ENCODE measurements around the gene RAP2B. TPM values are rescaled to one million over a fixed set of nuclear protein-coding genes. Genes with fewer than 3 reads are reported as not detected.

The RAP2B gene
- total RNA-seq, 1 donor from 2014 or later: 16.5 TPM

DNA sequence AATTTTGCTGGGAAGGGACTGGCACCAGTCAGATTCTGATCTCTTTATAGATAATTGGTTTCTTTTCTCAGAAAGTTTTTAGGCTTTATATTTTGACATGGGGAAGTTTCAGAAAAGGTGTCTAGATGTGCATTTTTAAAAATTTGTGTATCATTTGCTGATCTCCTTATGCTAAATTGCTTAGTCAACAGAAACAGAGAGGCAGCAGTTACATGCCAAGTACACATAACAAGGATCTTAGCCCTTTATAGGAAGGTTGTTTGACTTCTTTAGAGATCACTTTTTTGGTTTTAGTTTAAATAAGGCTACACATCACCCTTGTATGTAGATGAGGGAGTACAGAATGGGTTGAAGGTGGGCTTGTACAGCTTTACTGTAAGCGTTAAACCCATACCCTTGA, 53.5 kb downstream of the RAP2B start:
- Mint-ChIP-seq H3K9me3 (no peaks in the 10 kb centered on the region), H3K4me3 (no peak overlapping the region), H3K4me1 (ENCODE audit: unreplicated experiment) (no peaks in the 10 kb centered on the region), H3K27ac (no peak overlapping the region), H3K27me3 (no peaks in the 10 kb centered on the region), H3K36me3 (no peaks in the 10 kb centered on the region)
- no peak for DNase-seq (ENCODE audit: extremely low spot score, unreplicated experiment)
- TF ChIP-seq, protein P1, sequence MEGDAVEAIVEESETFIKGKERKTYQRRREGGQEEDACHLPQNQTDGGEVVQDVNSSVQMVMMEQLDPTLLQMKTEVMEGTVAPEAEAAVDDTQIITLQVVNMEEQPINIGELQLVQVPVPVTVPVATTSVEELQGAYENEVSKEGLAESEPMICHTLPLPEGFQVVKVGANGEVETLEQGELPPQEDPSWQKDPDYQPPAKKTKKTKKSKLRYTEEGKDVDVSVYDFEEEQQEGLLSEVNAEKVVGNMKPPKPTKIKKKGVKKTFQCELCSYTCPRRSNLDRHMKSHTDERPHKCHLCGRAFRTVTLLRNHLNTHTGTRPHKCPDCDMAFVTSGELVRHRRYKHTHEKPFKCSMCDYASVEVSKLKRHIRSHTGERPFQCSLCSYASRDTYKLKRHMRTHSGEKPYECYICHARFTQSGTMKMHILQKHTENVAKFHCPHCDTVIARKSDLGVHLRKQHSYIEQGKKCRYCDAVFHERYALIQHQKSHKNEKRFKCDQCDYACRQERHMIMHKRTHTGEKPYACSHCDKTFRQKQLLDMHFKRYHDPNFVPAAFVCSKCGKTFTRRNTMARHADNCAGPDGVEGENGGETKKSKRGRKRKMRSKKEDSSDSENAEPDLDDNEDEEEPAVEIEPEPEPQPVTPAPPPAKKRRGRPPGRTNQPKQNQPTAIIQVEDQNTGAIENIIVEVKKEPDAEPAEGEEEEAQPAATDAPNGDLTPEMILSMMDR (conservative IDR thresholded peaks at IDR 0.05): no peak

DNA sequence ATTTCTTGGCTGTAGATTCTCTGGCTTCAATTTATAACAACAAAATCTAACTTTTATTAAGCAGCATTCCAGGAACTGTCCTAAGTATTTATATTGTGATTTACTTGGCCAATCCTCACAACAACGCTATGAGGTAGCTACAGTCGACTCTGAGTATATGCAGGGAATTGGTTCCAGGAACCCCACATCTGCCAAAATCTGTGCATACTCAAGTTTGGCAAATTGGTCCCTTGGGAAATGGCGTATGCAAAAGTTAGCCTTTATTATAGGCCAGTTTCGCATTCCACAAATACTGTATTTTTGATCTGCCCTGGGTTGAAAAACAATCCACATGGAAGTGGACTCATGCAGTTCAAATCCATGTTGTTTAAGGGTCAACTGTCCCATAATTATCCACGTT, 53.9 kb downstream of the RAP2B start:
- Mint-ChIP-seq H3K27ac (no peak overlapping the region), H3K9me3 (no peaks in the 10 kb centered on the region), H3K36me3 (no peaks in the 10 kb centered on the region), H3K27me3 (no peaks in the 10 kb centered on the region), H3K4me3 (no peak overlapping the region), H3K4me1 (ENCODE audit: unreplicated experiment) (no peaks in the 10 kb centered on the region)
- no peak for DNase-seq (ENCODE audit: extremely low spot score, unreplicated experiment)
- TF ChIP-seq, protein P1 (conservative IDR thresholded peaks at IDR 0.05): no peak

DNA sequence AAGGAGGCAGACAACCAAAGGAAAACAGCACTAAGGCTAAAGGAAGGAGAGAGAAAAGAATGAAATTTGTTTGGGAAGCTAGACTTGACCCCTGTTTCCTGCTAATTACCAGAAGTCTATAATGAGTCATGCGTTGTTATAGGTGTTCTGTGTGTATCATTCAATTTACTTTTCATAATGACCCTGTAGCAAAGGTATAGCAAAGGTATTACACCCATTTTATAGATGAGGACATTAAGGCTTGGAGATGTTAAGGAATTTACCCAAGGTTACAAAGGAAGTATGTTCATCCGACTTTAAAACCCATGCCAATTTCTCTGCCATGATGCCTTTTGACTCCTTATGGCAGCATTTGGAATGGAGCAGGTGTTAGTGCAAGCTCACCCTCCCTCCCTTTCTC, 54.9 kb downstream of the RAP2B start:
- H3K9me3 Mint-ChIP-seq: no peaks in the 10 kb centered on the region
- TF ChIP-seq, protein P1 (conservative IDR thresholded peaks at IDR 0.05): no peak
- DNase-seq (ENCODE audit: extremely low spot score, unreplicated experiment): no peak
- no peaks in the 10 kb centered on the region for H3K4me1 Mint-ChIP-seq (ENCODE audit: unreplicated experiment)
- no peaks in the 10 kb centered on the region for H3K27me3 Mint-ChIP-seq
- H3K36me3 Mint-ChIP-seq: no peaks in the 10 kb centered on the region
- no peak overlapping the region for H3K27ac Mint-ChIP-seq
- H3K4me3 Mint-ChIP-seq: no peak overlapping the region

DNA sequence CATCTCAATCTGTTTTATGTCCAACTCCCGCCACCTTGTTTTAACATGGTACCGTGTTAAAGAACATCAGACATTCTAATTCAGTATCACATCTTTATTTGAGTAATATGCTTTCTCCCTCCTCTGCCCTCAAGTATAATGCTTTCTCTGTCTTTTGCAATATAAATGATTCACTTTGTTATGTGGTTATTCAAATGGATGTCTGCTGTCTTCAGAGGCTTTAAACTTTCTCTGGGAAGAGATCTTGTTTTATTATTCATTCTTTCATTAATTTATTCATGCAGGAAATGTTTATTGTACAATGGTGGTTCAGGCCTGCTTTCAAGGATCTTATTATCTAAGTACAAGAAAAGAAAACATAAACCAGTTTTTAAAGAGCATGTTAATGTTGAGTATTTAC, 57.1 kb downstream of the RAP2B start:
- no peak for DNase-seq (ENCODE audit: extremely low spot score, unreplicated experiment)
- Mint-ChIP-seq H3K4me3 (no peak overlapping the region), H3K27ac (no peak overlapping the region), H3K36me3 (no peaks in the 10 kb centered on the region), H3K4me1 (ENCODE audit: unreplicated experiment) (no peaks in the 10 kb centered on the region), H3K9me3 (no peaks in the 10 kb centered on the region), H3K27me3 (no peaks in the 10 kb centered on the region)
- TF ChIP-seq, protein P1 (conservative IDR thresholded peaks at IDR 0.05): no peak

Measured in type B pancreatic cell (in vitro differentiated cells).